Ishikawa (cell line): ENCODE measurements around the gene SRD5A1.

ENCODE experiments used
- CEBPB ChIP-seq: IDR thresholded peaks from 2 replicates; pipeline ENCODE4 v1.6.1; 2012
- CREB1 ChIP-seq: IDR thresholded peaks from 2 replicates; pipeline ENCODE4 v1.6.1; 2012; ENCODE audit warnings: low read depth
- EGR1 ChIP-seq: IDR thresholded peaks from 2 replicates; pipeline ENCODE4 v1.6.1; 2012
- EP300 ChIP-seq: IDR thresholded peaks from 2 replicates; pipeline ENCODE4 v1.6.1; 2012; ENCODE audit warnings: borderline replicate concordance
- FOXM1 ChIP-seq: IDR thresholded peaks from 2 replicates; pipeline ENCODE4 v1.6.1; 2012; ENCODE audit warnings: low read depth, borderline replicate concordance
- MAX ChIP-seq: IDR thresholded peaks from 2 replicates; pipeline ENCODE4 v1.6.1; 2012
- NFIC ChIP-seq: IDR thresholded peaks from 2 replicates; pipeline ENCODE4 v1.6.1; 2012
- RAD21 ChIP-seq: IDR thresholded peaks from 2 replicates; pipeline ENCODE4 v1.6.1; 2012; ENCODE audit warnings: low read depth
- REST ChIP-seq: IDR thresholded peaks from 2 replicates; pipeline ENCODE4 v1.6.1; 2012; ENCODE audit warnings: low read depth, mild to moderate bottlenecking
- TAF1 ChIP-seq: IDR thresholded peaks from 2 replicates; pipeline ENCODE4 v1.6.1; 2012; ENCODE audit warnings: low read depth, mild to moderate bottlenecking
- TCF12 ChIP-seq: IDR thresholded peaks from 2 replicates; pipeline ENCODE4 v1.6.1; 2012; ENCODE audit warnings: low read depth
- TEAD4 ChIP-seq: IDR thresholded peaks from 2 replicates; pipeline ENCODE4 v1.6.1; 2012
- USF1 ChIP-seq: IDR thresholded peaks from 2 replicates; pipeline ENCODE4 v1.6.1; 2012
- YY1 ChIP-seq: IDR thresholded peaks from 2 replicates; pipeline ENCODE4 v1.6.1; 2012; ENCODE audit warnings: low read depth
- ZBTB7A ChIP-seq: IDR thresholded peaks from 2 replicates; pipeline ENCODE4 v1.6.1; 2012; ENCODE audit warnings: low read depth

The SRD5A1 gene

GRCh38 chr5:6604946-6605345 is 28.3 kb upstream of the SRD5A1 start:
- TF ChIP-seq TAF1 (no peak), ZBTB7A (no peak), YY1 (no peak), EP300 (no peak), FOXM1 (no peak), MAX (no peak), CEBPB (no peak), CREB1 (no peak), USF1 (no peak), NFIC (no peak), REST (no peak), TCF12 (no peak), EGR1 (no peak), TEAD4 (no peak), RAD21 (no peak)

- TF ChIP-seq EGR1 (no peak), EP300 (no peak), REST (no peak), TCF12 (no peak), YY1 (no peak), MAX (no peak), FOXM1 (no peak), CEBPB (no peak), NFIC (no peak), TAF1 (no peak), CREB1 (no peak), TEAD4 (no peak), ZBTB7A (no peak), RAD21 (no peak), USF1 (no peak)
These were observed 26.2 kb upstream of the SRD5A1 start for GRCh38 chr5:6606884-6607558.

GRCh38 chr5:6607559-6607936 is 25.7 kb upstream of the SRD5A1 start:
- TF ChIP-seq TEAD4: no peak
- no peak for TF ChIP-seq TCF12
- no peak for TF ChIP-seq EP300
- no peak for TF ChIP-seq ZBTB7A
- TF ChIP-seq REST: no peak
- no peak for TF ChIP-seq RAD21
- TF ChIP-seq MAX: no peak
- no peak for TF ChIP-seq FOXM1
- no peak for TF ChIP-seq NFIC
- no peak for TF ChIP-seq CREB1
- TF ChIP-seq USF1: no peak
- no peak for TF ChIP-seq YY1

- TF ChIP-seq REST (no peak), USF1 (no peak), TAF1 (no peak), MAX (no peak), CEBPB (no peak), TCF12 (no peak), NFIC (no peak), FOXM1 (no peak), YY1 (no peak)
These were observed 25.2 kb upstream of the SRD5A1 start for GRCh38 chr5:6608016-6608415.
